GM18951 (cell line): Measurements from ENCODE around the gene PSMC3IP.
A peak's percentile ranks its signal among the peaks of the same experiment; 100 is the strongest.

ENCODE experiments used
- POLR2A ChIP-seq: IDR thresholded peaks from 4 replicates; pipeline ENCODE4 v1.6.1; 2011; ENCODE audit warnings: mild to moderate bottlenecking; ENCODE audit not compliant: insufficient read length, insufficient read depth; ENCODE audit errors: extremely low read depth
- in situ Hi-C: fragments of 300-500 bp; cut with MboI; formaldehyde crosslinking; loops from one replicate; pipeline ENCODE4 v1.12.0; 2022; ENCODE audit warnings: low sequenced_read_pairs, mixed read lengths, inconsistent platforms; ENCODE audit not compliant: unreplicated experiment

The PSMC3IP gene

GRCh38 chr17:42536372-42537155 lies 41.0 kb downstream of the PSMC3IP start:
- in situ Hi-C loops = no loop called here
- peak; percentile 55 for TF ChIP-seq POLR2A

GRCh38 chr17:42536048-42536371 lies 41.5 kb downstream of the PSMC3IP start, which contains the start of gene NAGLU:
TSS of gene NAGLU (plus strand) at chr17:42536241. CDS start at chr17:42536273, 32 bp downstream.
- TF ChIP-seq POLR2A = peak; percentile 75
- in situ Hi-C loops = no loop called here

- in situ Hi-C loops = no loop called here
- no peak for TF ChIP-seq POLR2A
Observed at GRCh38 chr17:42535155-42536047, 42.1 kb downstream of the PSMC3IP start.

- TF ChIP-seq POLR2A = peak; percentile 50
- in situ Hi-C loops = no loop called here
Observed at GRCh38 chr17:42531455-42532354, 45.8 kb downstream of the PSMC3IP start.

DNA sequence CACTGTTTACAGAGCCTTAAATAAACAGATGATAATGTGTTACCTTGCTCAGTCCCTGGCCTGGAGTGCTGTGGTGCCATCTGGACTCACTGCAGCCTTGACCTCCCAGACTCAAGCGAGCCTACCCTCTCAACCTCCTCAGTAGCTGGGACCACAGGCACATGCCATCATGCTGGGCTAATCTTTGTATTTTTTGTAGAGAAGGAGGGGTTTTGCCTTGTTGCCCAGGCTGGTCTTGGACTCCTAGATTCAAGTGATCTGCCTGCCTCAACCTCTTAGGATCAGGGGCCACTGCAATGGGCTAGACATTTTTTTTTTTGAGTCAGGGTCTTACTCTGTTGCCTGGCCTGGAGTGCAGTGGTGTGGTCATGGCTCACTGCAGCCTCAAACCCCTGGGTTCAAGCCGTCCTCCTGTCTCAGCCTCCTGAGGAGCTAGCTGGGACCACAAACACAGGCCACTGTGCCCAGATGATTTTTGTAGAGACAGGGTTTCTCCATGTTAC lies 46.5 kb downstream of the PSMC3IP start:
- no peak for TF ChIP-seq POLR2A
- in situ Hi-C loops = no loop called here

GRCh38 chr17:42529061-42529460 lies 48.5 kb downstream of the PSMC3IP start:
- in situ Hi-C loops = loop anchor here (5.0 kb wide), 2 partner anchors 92 to 207 kb away; no protein-coding TSS in a partner anchor
- no peak for TF ChIP-seq POLR2A

DNA sequence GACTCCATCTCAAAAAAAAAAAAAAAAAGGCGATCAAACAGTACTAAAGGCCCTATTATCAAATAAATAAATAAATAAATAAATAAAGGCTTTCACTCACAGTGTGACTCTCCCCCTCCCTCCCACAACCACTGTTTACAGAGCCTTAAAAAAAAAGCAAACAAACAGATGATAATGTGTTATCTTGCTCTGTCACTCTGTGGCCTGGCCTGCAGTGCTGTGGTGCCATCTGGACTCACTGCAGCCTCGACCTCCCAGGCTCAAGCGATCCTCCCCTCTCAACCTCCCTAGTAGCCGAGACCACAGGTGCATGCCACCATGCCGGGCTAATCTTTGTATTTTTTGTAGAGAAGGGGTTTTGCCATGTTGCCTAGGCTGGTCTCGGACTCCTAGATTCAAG lies 49.6 kb downstream of the PSMC3IP start:
- TF ChIP-seq POLR2A = no peak
- in situ Hi-C loops = loop anchor here (5.0 kb wide), 2 partner anchors 91 to 206 kb away; no protein-coding TSS in a partner anchor

- TF ChIP-seq POLR2A = no peak
- in situ Hi-C loops = loop anchor here (5.0 kb wide), 2 partner anchors 89 to 204 kb away; no protein-coding TSS in a partner anchor
Observed at GRCh38 chr17:42526031-42526444, 51.5 kb downstream of the PSMC3IP start.

DNA sequence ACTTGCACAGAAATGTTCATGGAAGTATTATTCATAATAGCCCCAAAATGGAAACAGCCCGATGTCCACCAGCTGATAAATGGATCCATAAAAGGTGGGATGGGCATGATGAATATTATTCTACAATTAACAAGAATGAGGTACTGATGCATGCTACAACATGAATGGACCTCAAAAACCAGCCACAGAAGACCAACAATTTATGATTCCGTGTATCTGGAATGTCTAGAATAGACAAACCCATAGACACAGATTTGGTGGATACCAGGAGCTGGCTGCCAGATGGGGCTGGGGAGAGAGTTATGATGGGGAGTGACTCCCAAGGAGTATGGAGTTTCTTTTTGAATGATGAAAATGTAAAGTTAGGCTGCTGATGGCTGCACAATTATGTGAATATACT lies 52.3 kb downstream of the PSMC3IP start:
- TF ChIP-seq POLR2A = no peak
- in situ Hi-C loops = loop anchor here (5.0 kb wide), 2 partner anchors 88 to 203 kb away; no protein-coding TSS in a partner anchor

DNA sequence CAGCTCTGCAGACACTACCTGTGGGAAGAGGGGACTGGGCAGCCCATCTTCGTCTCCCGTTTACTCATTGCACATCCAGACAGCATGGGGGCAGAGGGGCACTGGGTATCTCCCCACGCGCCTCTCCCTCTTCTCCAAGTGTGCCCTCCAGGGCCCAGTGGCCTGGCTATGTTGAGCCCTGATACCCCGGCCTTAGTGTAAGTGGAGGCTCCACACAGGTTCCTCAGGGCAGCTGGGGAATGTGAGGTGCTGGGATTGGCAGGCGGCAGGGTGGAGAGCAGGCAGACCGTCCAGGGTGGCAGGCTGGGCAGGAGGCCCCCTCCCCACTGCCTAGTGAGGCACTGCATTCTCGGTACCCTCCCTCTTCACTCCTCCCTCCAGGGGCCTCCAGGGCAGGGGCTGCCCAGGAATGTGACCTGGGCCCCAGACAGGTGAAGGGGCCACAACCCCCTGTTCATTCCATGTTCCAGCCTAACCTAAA lies 54.7 kb downstream of the PSMC3IP start:
- in situ Hi-C loops = no loop called here
- TF ChIP-seq POLR2A = no peak
